Activated CD8-positive, alpha-beta T cell treated with anti-CD3 and anti-CD28 coated beads, Interleukin-2, amount 10 ng/mL, durations not matched to agents 7 days and 5 days (primary cell): ENCODE measurements around the gene KRTCAP3. TPM values are rescaled to one million over a fixed set of nuclear protein-coding genes. Genes with fewer than 3 reads are reported as not detected.

ENCODE experiments used
- ATAC-seq: fragments of 150-1000 bp; cut with Tn5 transposase; one replicate; pipeline ENCODE4 v1.10.0; 2021; ENCODE audit warnings: moderate library complexity
- CTCF ChIA-PET: fragments of 350-600 bp; sonication (Branson Sonifier 250); formaldehyde crosslinking; loops from one replicate; lab custom pipeline; 2021; ENCODE audit warnings: antibody characterized with exemption; lab: Charles Lee
- POLR2A ChIA-PET: fragments of 350-600 bp; sonication (Branson Sonifier 250); formaldehyde crosslinking; loops from one replicate; lab custom pipeline; 2021; ENCODE audit warnings: antibody characterized with exemption; lab: Charles Lee
- DNase-seq: peaks from one replicate; pipeline ENCODE4 v3.0.0-alpha.2; 2020
- H3K27ac Mint-ChIP-seq: one replicate; pipeline ENCODE4 v1.8.0; 2021; ENCODE audit warnings: mild to moderate bottlenecking, mixed read lengths
- H3K27me3 Mint-ChIP-seq: one replicate; pipeline ENCODE4 v1.8.0; 2021; ENCODE audit warnings: low read depth, mixed read lengths
- H3K36me3 Mint-ChIP-seq: one replicate; pipeline ENCODE4 v1.8.0; 2021; ENCODE audit warnings: low read depth, mixed read lengths
- H3K4me1 Mint-ChIP-seq: one replicate; pipeline ENCODE4 v1.8.0; 2021; ENCODE audit warnings: low read depth, mixed read lengths
- H3K4me3 Mint-ChIP-seq: one replicate; pipeline ENCODE4 v1.8.0; 2021; ENCODE audit warnings: mild to moderate bottlenecking, mixed read lengths
- H3K9me3 Mint-ChIP-seq: one replicate; pipeline ENCODE4 v1.8.0; 2022; ENCODE audit warnings: mixed read lengths; ENCODE audit not compliant: insufficient read depth
- total RNA-seq, 2 experiments: library from RNA; stranded (reverse); gene quantifications; one replicate each; pipeline ENCODE4 v1.2.3, GENCODE V29; 2021

Gene KRTCAP3
- total RNA-seq, result 1 to 10 TPM; 5.6 to 6.6 TPM

DNA sequence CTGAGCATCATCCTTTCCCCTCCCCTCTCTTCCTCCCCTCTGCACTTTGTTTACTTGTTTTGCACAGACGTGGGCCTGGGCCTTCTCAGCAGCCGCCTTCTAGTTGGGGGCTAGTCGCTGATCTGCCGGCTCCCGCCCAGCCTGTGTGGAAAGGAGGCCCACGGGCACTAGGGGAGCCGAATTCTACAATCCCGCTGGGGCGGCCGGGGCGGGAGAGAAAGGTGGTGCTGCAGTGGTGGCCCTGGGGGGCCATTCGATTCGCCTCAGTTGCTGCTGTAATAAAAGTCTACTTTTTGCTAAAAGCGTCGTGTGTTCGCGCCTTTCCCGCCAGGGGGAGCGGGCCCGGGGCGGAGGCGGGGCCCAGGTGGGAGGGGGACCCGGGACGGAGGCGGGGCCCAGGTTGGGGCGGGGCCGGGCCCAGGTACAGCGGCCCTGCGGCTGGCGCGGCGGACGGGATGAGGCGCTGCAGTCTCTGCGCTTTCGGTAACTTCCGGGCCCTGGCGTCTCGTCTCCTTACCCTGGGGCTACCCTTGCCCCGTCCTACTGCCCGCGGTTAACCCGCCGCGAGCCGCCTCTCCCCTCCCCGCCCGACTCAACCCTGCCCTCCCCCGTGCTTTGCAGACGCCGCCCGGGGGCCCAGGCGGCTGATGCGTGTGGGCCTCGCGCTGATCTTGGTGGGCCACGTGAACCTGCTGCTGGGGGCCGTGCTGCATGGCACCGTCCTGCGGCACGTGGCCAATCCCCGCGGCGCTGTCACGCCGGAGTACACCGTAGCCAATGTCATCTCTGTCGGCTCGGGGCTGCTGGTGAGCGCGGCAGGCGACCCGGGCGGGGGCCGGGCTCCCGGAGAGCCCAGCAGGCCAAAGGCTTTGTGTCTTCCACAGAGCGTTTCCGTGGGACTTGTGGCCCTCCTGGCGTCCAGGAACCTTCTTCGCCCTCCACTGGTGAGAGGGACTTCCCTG is at the start of gene KRTCAP3:
Gene KRTCAP3 (plus strand): TSS at position 424 of the 962 bp plus-strand sequence. CDS start 32 bp downstream, at position 456.
- Mint-ChIP-seq H3K36me3 (peaks cover 44% of the 10 kb centered on the region), H3K27ac (no peak within 1 kb of the TSS)
- CTCF ChIA-PET, result interaction anchor here (1.0 kb wide), 1 partner anchor 16 kb away, joined by 3 read pairs; no protein-coding TSS in a partner anchor

DNA sequence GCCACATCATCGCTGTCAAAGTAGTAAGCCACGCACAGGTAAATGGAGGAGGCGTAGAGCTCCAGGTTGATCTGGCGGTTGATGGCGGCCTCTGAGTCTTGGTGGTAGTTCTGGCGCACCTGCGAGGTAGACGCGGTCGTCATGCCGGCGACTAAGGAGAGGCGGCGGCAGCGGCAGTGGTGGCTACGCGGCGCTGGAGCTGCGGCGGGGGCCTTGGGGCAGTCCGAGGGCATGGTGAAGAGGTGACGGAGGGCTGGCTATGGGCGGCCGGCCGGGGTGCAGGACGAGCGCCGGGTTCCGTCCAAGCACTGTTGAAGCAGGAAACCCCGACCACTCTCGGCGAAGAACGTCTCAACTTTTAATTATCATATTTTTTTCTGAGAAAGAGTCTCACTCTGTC is 49.0 kb upstream of the KRTCAP3 start:
- DNase-seq (no peak), ATAC-seq (no peak)
- CTCF ChIA-PET, result no interaction called here
- H3K27ac Mint-ChIP-seq, result no peak overlapping the region
- H3K4me1 Mint-ChIP-seq, result peaks cover 28% of the 10 kb centered on the region
- H3K4me3 Mint-ChIP-seq, result no peak overlapping the region
- H3K9me3 Mint-ChIP-seq, result no peaks in the 10 kb centered on the region
- H3K27me3 Mint-ChIP-seq, result no peaks in the 10 kb centered on the region
- peaks cover 29% of the 10 kb centered on the region for H3K36me3 Mint-ChIP-seq
- POLR2A ChIA-PET, result no interaction called here

More for the DNA sequence above, at the start of gene KRTCAP3:
- H3K4me1 Mint-ChIP-seq, result peaks cover 9% of the 10 kb centered on the region
- DNase-seq (no peak), ATAC-seq (no peak)
- no peaks in the 10 kb centered on the region for H3K27me3 Mint-ChIP-seq
- POLR2A ChIA-PET, result interaction anchor here (0.5 to 0.8 kb wide), 2 partner anchors 11 to 69 kb away, joined by 3 read pairs; no protein-coding TSS in a partner anchor
- no peaks in the 10 kb centered on the region for H3K9me3 Mint-ChIP-seq
- no peak within 1 kb of the TSS for H3K4me3 Mint-ChIP-seq

GRCh38 chr2:27398962-27399361 is 43.2 kb upstream of the KRTCAP3 start:
- no peak for ATAC-seq
- Mint-ChIP-seq H3K36me3 (peaks cover 32% of the 10 kb centered on the region), H3K4me3 (no peak overlapping the region), H3K9me3 (no peaks in the 10 kb centered on the region), H3K27ac (no peak overlapping the region), H3K4me1 (peaks cover 38% of the 10 kb centered on the region), H3K27me3 (no peaks in the 10 kb centered on the region)
- CTCF ChIA-PET, result no interaction called here
- no peak for DNase-seq
- POLR2A ChIA-PET, result interaction anchor here (1.5 kb wide), 1 partner anchor 10 kb away, joined by 3 read pairs; the partner anchor contains the start of gene PPM1G

GRCh38 chr2:27400348-27401135 is 41.6 kb upstream of the KRTCAP3 start:
- Mint-ChIP-seq H3K9me3 (no peaks in the 10 kb centered on the region), H3K27ac (peak overlapping the region; percentile 25), H3K4me1 (peaks cover 40% of the 10 kb centered on the region), H3K36me3 (peaks cover 38% of the 10 kb centered on the region), H3K27me3 (no peaks in the 10 kb centered on the region), H3K4me3 (no peak overlapping the region)
- ChIA-PET POLR2A (interaction anchor here (1.0 to 1.7 kb wide), 2 partner anchors 9 to 28 kb away, joined by 4 to 7 read pairs; partner anchors contain the start of genes NRBP1 and PPM1G), CTCF (interaction anchor here (1.8 kb wide), 1 partner anchor 283 kb away, joined by 6 read pairs; no protein-coding TSS in a partner anchor)
- DNase-seq (no peak), ATAC-seq (no peak)

GRCh38 chr2:27407798-27408491 is 34.2 kb upstream of the KRTCAP3 start:
- Mint-ChIP-seq H3K27ac (peak overlapping the region; percentile 88), H3K27me3 (peaks cover 8% of the 10 kb centered on the region), H3K9me3 (no peaks in the 10 kb centered on the region), H3K4me1 (peaks cover 39% of the 10 kb centered on the region), H3K36me3 (peaks cover 35% of the 10 kb centered on the region), H3K4me3 (peak overlapping the region; percentile 83)
- CTCF ChIA-PET, result interaction anchor here (1.0 to 3.4 kb wide), 2 partner anchors 21 to 105 kb away, joined by 3 to 38 read pairs; partner anchors contain the start of gene NRBP1
- DNase-seq, result no peak
- no peak for ATAC-seq
- POLR2A ChIA-PET, result interaction anchor here (0.8 kb wide), 1 partner anchor 28 kb away, joined by 3 read pairs; no protein-coding TSS in a partner anchor

GRCh38 chr2:27408601-27409320 is 33.4 kb upstream of the KRTCAP3 start:
- H3K4me1 Mint-ChIP-seq, result peaks cover 34% of the 10 kb centered on the region
- peaks cover 8% of the 10 kb centered on the region for H3K27me3 Mint-ChIP-seq
- DNase-seq (peak; percentile 45), ATAC-seq (peak; percentile 35)
- peaks cover 30% of the 10 kb centered on the region for H3K36me3 Mint-ChIP-seq
- H3K4me3 Mint-ChIP-seq, result peak overlapping the region; percentile 83
- POLR2A ChIA-PET, result interaction anchor here (0.7 to 3.0 kb wide), 14 partner anchors 8 to 275 kb away, joined by 3 to 41 read pairs (median 6); partner anchors contain the start of genes CCDC121, GPN1, NRBP1 and SNX17
- peak overlapping the region; percentile 88 for H3K27ac Mint-ChIP-seq
- H3K9me3 Mint-ChIP-seq, result no peaks in the 10 kb centered on the region
- CTCF ChIA-PET, result interaction anchor here (1.0 to 3.4 kb wide), 4 partner anchors 20 to 274 kb away, joined by 3 to 38 read pairs (median 10); partner anchors contain the start of gene NRBP1

GRCh38 chr2:27409321-27410073 is 32.7 kb upstream of the KRTCAP3 start, which contains the start of gene PPM1G:
PPM1G (minus strand) TSS chr2:27409591; CDS start chr2:27409422, 169 bp downstream.
- Mint-ChIP-seq H3K9me3 (no peaks in the 10 kb centered on the region), H3K27me3 (peaks cover 8% of the 10 kb centered on the region), H3K4me1 (peaks cover 34% of the 10 kb centered on the region), H3K27ac (peak within 1 kb of the TSS; percentile 89), H3K4me3 (peak within 1 kb of the TSS; percentile 83), H3K36me3 (peaks cover 26% of the 10 kb centered on the region)
- POLR2A ChIA-PET, result interaction anchor here (0.6 to 3.0 kb wide), 20 partner anchors 9 to 275 kb away, joined by 3 to 41 read pairs (median 4); partner anchors contain the start of genes CCDC121, GPN1, NRBP1 and SNX17
- peak; percentile 97 for DNase-seq
- CTCF ChIA-PET, result interaction anchor here (1.0 to 3.4 kb wide), 5 partner anchors 20 to 273 kb away, joined by 3 to 38 read pairs (median 4); partner anchors contain the start of gene NRBP1
- peak; percentile 96 for ATAC-seq

DNA sequence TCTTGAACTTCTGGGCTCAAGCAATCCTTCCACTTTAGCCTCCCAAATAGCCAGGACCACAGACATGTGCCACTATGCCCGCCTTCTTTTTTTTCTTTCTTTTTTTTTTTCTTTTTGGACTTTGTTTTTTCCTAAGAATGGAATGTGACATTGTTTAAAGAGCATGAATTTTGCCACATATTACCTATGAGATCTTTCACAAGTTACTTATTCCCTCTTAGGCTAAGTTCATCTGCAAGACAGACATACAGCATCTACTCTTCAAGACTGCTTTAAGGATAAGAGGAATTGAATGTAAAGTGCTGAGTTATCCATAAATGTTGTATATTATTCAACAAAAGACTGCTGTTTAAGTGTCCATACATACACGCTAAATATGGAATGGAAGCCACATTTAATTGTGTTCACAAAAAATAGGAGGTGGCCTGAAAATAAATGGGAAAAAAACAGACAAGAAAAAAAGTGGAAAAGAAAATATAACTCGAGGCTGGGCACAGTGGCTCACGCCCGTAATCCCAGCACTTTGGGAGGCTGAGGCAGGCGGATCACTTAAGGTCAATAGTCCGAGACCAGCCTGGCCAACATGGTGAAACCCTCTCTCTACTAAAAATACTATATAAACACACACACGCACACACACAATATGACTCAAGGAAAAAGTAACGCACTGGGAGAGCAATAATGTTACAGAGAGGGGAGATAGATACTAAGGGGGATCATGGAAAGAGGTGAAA is 29.6 kb upstream of the KRTCAP3 start:
- Mint-ChIP-seq H3K27ac (no peak overlapping the region), H3K4me1 (peaks cover 17% of the 10 kb centered on the region), H3K36me3 (peaks cover 9% of the 10 kb centered on the region), H3K9me3 (no peaks in the 10 kb centered on the region), H3K27me3 (peaks cover 8% of the 10 kb centered on the region), H3K4me3 (no peak overlapping the region)
- CTCF ChIA-PET, result no interaction called here
- POLR2A ChIA-PET, result no interaction called here
- DNase-seq (no peak), ATAC-seq (no peak)

DNA sequence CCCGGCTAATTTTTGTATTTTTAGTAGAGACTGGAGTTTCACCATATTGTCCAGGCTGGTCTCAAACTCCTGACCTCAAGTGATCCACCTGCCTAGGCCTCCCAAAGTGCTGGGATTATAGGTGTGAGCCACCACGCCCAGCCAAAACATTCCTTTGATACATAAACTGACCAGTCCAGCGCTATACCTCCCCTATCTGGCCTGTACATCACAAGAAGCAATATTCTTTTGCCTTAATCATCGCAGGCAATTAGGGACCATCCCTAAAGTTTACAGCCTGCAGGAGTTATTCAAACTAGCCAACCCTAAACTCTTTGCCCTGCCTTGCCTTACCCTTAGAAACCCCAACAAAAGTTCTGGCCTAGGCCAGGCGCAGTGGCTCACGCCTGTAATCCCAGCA is 26.0 kb upstream of the KRTCAP3 start:
- Mint-ChIP-seq H3K9me3 (no peaks in the 10 kb centered on the region), H3K27ac (no peak overlapping the region), H3K36me3 (no peaks in the 10 kb centered on the region), H3K4me1 (no peaks in the 10 kb centered on the region), H3K4me3 (no peak overlapping the region), H3K27me3 (peaks cover 12% of the 10 kb centered on the region)
- DNase-seq (no peak), ATAC-seq (no peak)
- ChIA-PET POLR2A (no interaction called here), CTCF (no interaction called here)
